Adrenal gland (tissue), 12 donors: ENCODE results near the gene RFC2. TPM values are rescaled to one million over a fixed set of nuclear protein-coding genes. Genes with fewer than 3 reads are reported as not detected.
A peak's percentile ranks its signal among the peaks of the same experiment; 100 is the strongest.

ENCODE experiments used
- DNase-seq, 7 donors: peaks; one replicate each; pipeline ENCODE4 v3.0.0-alpha.2; 2019 to 2020
- H3K27ac ChIP-seq, 5 donors: fragments of 200-600 bp; sonication (generic) in 4 of 5; 1 replicate in 3 of 5; 2 replicates in 2 of 5; pipeline versions ENCODE4 v1.5.1 to v1.8.0; 2016 to 2020; ENCODE audit warnings: mild to moderate bottlenecking in 1 of 5
- H3K27me3 ChIP-seq: fragments of 200-600 bp; 2 replicates; pipeline ENCODE4 v1.8.0; 2021
- H3K36me3 ChIP-seq, 2 donors: fragments of 200-600 bp; replicated peaks in 1 of 2; 1 replicate in 1 of 2; 2 replicates in 1 of 2; pipeline versions ENCODE4 v1.5.1 to v1.8.0; 2018 to 2022
- H3K4me1 ChIP-seq, 2 donors: fragments of 200-600 bp; replicated peaks in 1 of 2; 1 replicate in 1 of 2; 2 replicates in 1 of 2; pipeline versions ENCODE4 v1.5.1 to v1.8.0; 2018 to 2021
- H3K4me3 ChIP-seq, 4 donors: fragments of 200-600 bp; sonication (generic) in 3 of 4; one replicate each; pipeline ENCODE4 v1.5.1; 2016 to 2018
- H3K9me3 ChIP-seq, 3 donors: fragments of 200-600 bp; sonication (generic) in 1 of 3; replicated peaks in 1 of 3; 1 replicate in 2 of 3; 2 replicates in 1 of 3; pipeline versions ENCODE4 v1.5.1 to v1.8.0; 2016 to 2021
- POLR2A ChIP-seq, 2 donors: fragments of 450-650 bp; IDR thresholded peaks; one replicate each; pipeline ENCODE4 v1.6.1; 2017; ENCODE audit warnings: antibody characterized with exemption in 2 of 2, mild to moderate bottlenecking in 2 of 2, moderate library complexity in 1 of 2
- WGBS, 4 donors: extraction: QIAGEN DNeasy Blood & Tissue Kit in 2 of 4; methylation state at CpG; one replicate each; pipeline versions ENCODE4 v1.1.5 to v1.1.7; 2013 to 2017; 5-methylcytosine and 5-hydroxymethylcytosine counted together
- intact Hi-C, 2 donors: fragments of 100-400 bp; cut with DNase I; formaldehyde crosslinking; loops; one replicate each; pipeline versions ENCODE4 v1.14.1 to v1.15.0; 2022 to 2023
- polyA plus RNA-seq, 3 donors: library from polyadenylated mRNA; stranded (reverse); fragments of 200-250 nt in 2 of 3; fragments of 350-450 nt in 1 of 3; fragmentation: Illumina TruSeq in 1 of 3; extraction: RNeasy Lipid Tissue Mini Kit (QIAGEN cat#74804) in 1 of 3; gene quantifications; one replicate each; pipeline ENCODE4 v1.2.3, GENCODE V29; 2013 to 2014
- total RNA-seq, 9 donors: library from RNA; depleted of rRNA in 4 of 9; stranded (reverse); fragments of >200 nt in 4 of 9; fragments of 120-200 nt in 1 of 9; fragmentation: NEBNext Ultra II Directional in 1 of 9; extraction: Animal tissue kit (Norgen Biotek cat#: 25700) in 1 of 9; gene quantifications; one replicate each; pipeline versions ENCODE4 v1.1.0 to v1.2.4, GENCODE V29; 2013 to 2023
- TF ChIP-seq, protein P1 (sequence below), 6 experiments: fragments of 450-650 bp in 4 of 6; fragments of 200-600 bp in 2 of 6; sonication (generic) in 1 of 6; IDR thresholded peaks; 1 replicate in 5 of 6; 2 replicates in 1 of 6; pipeline versions ENCODE4 v1.5.1 to v1.8.0; 2016 to 2021; ENCODE audit warnings: antibody characterized with exemption in 6 of 6, mild to moderate bottlenecking in 2 of 6, moderate library complexity in 1 of 6
- donor health status: healthy with polysubstance abuse.
- donor health status: Bipolar disorder and iron deficiency.
- donor health status: DM: yes; HTN: yes; CAD: no.
- donor health status: DM: no; HTN: no; CAD: no.
- donor health status: DM: no; HTN: no; CAD: no.
- donor health status: DM: yes; HTN: yes; CAD: no.

Gene RFC2
- total and polyA plus RNA-seq, 12 donors = 9.3 to 23.2 (median 14.6) TPM

DNA sequence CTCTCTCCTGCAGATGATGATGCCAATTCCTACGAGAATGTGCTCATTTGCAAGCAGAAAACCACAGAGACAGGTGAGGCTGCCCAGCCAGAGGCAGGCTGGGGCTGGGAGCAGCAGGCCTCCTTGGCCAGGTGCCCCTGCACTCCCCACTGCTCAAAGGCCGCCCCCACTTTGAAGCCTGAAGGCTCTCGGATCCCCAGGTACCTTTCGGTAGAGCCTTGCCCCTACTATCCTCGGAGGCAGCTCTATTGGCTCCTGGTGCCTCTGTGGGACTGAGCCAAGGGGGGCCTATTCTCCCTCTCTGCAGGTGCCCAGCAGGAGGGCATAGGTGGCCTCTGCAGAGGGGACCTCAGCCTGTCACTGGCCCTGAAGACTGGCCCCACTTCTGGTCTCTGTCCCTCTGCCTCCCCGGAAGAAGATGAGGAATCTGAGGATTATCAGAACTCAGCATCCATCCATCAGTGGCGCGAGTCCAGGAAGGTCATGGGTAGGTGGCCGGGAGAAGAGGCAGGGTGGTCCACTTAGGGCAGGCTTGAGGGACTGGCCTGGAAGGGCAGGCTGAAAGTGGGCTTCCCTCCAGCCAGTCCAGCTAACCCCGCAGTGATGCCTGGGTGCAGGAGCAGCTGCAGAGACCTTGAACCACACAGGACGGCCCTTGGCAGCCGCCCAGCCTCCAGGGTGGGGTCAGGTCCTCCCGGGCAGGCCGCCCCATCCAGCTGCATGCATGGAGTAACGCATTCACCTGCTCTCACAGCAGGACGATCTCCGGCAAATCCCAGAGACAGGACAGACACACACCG, 30.3 kb downstream of the RFC2 start:
- Histone ChIP-seq H3K9me3 (no peaks in the 10 kb centered on the region), H3K27me3 (no peaks in the 10 kb centered on the region), H3K36me3 (no peaks in the 10 kb centered on the region), H3K27ac (no peak overlapping the region), H3K4me3 (no peak overlapping the region), H3K4me1 (no peaks in the 10 kb centered on the region)
- WGBS, 4 donors = 50 to 91% (median 56%) methylated on average over 2 to 18 of the region's 18 CpGs
- TF ChIP-seq, protein P1, sequence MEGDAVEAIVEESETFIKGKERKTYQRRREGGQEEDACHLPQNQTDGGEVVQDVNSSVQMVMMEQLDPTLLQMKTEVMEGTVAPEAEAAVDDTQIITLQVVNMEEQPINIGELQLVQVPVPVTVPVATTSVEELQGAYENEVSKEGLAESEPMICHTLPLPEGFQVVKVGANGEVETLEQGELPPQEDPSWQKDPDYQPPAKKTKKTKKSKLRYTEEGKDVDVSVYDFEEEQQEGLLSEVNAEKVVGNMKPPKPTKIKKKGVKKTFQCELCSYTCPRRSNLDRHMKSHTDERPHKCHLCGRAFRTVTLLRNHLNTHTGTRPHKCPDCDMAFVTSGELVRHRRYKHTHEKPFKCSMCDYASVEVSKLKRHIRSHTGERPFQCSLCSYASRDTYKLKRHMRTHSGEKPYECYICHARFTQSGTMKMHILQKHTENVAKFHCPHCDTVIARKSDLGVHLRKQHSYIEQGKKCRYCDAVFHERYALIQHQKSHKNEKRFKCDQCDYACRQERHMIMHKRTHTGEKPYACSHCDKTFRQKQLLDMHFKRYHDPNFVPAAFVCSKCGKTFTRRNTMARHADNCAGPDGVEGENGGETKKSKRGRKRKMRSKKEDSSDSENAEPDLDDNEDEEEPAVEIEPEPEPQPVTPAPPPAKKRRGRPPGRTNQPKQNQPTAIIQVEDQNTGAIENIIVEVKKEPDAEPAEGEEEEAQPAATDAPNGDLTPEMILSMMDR (IDR thresholded peaks at IDR 0.05) = no peak
- TF ChIP-seq POLR2A (IDR thresholded peaks at IDR 0.05) = no peak
- intact Hi-C loops = no loop called here
- peak in 2 of 7 donors; percentile 49 to 51 for DNase-seq

DNA sequence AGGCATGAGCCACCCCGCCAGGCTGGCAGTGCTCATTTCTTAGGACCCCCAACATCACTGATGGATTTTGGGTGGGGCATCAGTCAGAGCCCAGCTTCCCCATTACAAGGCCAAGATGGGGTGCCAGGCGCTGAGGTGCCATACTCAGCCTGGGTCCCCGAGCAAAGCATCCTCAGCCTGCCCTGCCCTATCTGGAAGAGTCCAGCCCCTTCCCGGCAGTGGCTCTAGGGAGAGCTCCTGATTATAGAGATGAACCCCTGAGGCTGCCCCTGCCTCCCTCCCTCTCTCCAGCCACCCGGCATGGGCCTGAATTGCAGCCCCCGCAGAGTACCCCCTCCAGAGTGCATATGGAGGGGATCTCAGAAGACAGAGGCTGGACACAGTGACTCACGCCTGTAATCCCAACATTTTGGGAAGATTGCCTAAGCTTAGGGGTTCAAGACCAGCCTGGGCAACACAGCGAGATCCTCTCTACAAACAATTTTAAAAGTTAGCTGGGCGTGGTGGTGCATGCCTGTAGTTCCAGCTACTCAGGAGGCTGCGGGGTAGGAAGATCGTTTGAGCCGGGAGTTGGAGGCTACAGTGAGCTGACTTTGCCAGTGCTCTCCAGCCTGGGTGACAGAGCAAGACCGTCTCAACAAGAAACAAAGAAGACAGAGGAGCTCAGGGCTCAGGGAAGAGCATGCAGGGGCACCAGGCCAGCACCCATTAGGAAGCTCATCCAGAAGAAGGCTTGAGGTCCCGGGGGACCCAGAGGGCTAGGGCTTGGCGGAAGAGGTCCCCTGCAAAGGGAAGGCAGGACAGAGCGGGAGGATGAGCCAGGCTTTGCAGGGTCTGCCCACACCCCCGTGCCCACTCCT, 31.1 kb downstream of the RFC2 start:
- H3K27me3 ChIP-seq = no peaks in the 10 kb centered on the region
- no peak for TF ChIP-seq POLR2A (IDR thresholded peaks at IDR 0.05)
- TF ChIP-seq, protein P1 (IDR thresholded peaks at IDR 0.05) = no peak
- H3K4me1 ChIP-seq = no peaks in the 10 kb centered on the region
- intact Hi-C loops = no loop called here
- no peaks in the 10 kb centered on the region for H3K36me3 ChIP-seq
- no peak overlapping the region for H3K4me3 ChIP-seq
- H3K27ac ChIP-seq = no peak overlapping the region
- WGBS, 4 donors = 73 to 89% (median 87%) methylated on average over 11 to 17 of the region's 17 CpGs
- no peak for DNase-seq
- no peaks in the 10 kb centered on the region for H3K9me3 ChIP-seq

DNA sequence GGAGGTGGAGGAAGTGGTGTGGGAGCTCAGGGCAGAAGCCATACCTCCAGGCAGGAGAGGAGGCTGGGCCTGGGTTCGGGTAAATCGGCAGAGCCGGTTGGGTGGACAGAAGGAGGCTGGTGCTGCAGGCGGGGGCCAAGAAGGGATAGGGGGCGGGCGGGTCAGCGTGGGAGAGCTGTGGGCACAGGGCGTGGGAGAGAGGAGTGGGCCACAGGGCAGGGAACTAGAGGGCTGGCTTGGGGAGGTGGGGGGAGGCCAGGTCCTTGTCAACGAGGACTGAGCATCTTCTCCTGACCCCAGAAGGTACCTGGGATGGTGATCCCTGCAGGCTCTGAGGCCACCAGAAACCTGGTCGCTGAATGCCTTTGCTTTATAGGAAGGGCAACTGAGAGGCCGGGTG, 32.5 kb downstream of the RFC2 start:
- intact Hi-C loops = no loop called here
- WGBS, 4 donors = 86 to 92% (median 88%) methylated on average over 10 to 11 of the region's 11 CpGs

DNA sequence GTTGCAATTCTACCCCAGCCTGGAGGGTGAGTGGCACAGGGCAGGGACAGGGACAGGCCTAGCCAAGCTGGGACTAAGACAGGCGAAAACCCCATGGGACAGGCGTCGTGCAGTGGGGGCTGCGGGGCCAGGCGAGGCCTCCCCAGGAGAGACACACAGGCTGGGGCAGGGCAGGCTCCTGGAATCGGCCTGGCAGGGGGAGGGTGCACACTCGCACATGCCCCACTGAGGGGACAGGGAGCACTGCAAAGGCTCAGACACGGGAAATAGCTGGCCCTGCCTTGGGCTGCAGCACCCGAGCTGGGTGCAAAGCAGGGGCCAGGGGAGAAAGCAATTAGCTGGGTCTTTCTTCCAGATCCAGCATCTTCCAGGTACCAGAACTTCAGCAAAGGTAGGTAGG, 34.0 kb downstream of the RFC2 start:
- H3K27me3 ChIP-seq = no peaks in the 10 kb centered on the region
- intact Hi-C loops = no loop called here
- no peaks in the 10 kb centered on the region for H3K4me1 ChIP-seq
- TF ChIP-seq POLR2A (IDR thresholded peaks at IDR 0.05) = no peak
- TF ChIP-seq, protein P1 (IDR thresholded peaks at IDR 0.05) = no peak
- H3K36me3 ChIP-seq = no peaks in the 10 kb centered on the region
- no peaks in the 10 kb centered on the region for H3K9me3 ChIP-seq
- H3K4me3 ChIP-seq = no peak overlapping the region
- no peak for DNase-seq
- 75 to 80% (median 80%) methylated on average over 9 of the region's 9 CpGs; no CpG with 5 or more reads in 1 of the 4 donors for WGBS, 4 donors
- H3K27ac ChIP-seq = no peak overlapping the region

More for the DNA sequence above, 32.5 kb downstream of the RFC2 start:
- TF ChIP-seq, protein P1 (IDR thresholded peaks at IDR 0.05) = no peak
- no peak for TF ChIP-seq POLR2A (IDR thresholded peaks at IDR 0.05)
- no peaks in the 10 kb centered on the region for H3K9me3 ChIP-seq
- H3K4me3 ChIP-seq = no peak overlapping the region
- H3K36me3 ChIP-seq = no peaks in the 10 kb centered on the region
- H3K27me3 ChIP-seq = no peaks in the 10 kb centered on the region
- no peak overlapping the region for H3K27ac ChIP-seq
- H3K4me1 ChIP-seq = no peaks in the 10 kb centered on the region
- DNase-seq = no peak
